Measurements from ENCODE around the gene KIAA1755. TPM values are rescaled to one million over a fixed set of nuclear protein-coding genes. Genes with fewer than 3 reads are reported as not detected.

Gene KIAA1755
- polyA plus RNA-seq, 1 of the 3 experiments (the other 2 are of a cell fraction), result 0.54 TPM

DNA sequence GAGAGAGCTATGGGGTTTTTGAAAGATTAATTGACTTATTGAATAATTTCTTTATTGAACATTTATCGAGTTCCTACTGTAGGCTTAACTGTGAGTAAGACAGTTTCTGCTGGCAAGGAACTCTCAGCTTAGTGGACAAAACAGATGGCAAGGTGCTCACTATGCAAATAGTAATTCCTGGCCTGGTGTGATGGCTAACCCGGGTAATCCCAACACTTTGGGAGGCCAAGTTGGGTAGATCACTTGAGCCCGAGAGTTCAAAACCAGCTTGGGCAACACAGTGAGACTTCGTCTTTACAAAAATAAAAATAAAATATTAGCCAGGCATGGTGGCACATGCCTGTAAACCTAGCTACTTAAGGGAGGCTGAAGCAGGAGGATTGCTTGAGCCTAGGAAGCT is 82.0 kb downstream of the KIAA1755 start:
- WGBS (ENCODE audit: low lambda C conversion rate), result 80% methylated on average over 4 of the region's 4 CpGs
- Histone ChIP-seq H3K36me3 (replicated peaks in 1 of 2; ENCODE audit: control insufficient read depth in 1 of 2, insufficient read depth in 2 of 2, low read length in 1 of 2) (no peaks in the 10 kb centered on the region), H3K4me3 (ENCODE audit: low read depth in 2 of 2, low read length in 1 of 2) (no peak overlapping the region), H3K9me2 (no peaks in the 10 kb centered on the region), H3K9ac (no peak overlapping the region), H3K27me3 (ENCODE audit: insufficient read depth) (no peaks in the 10 kb centered on the region), H3K4me1 (ENCODE audit: control insufficient read depth in 1 of 2, insufficient read depth in 2 of 2, low read depth in 1 of 2, low read length in 1 of 2) (peaks cover 3 to 10% of the 10 kb centered on the region in 2 experiments; a peak in 3 of 4 replicates), H2AFZ (ENCODE audit: low read depth) (no peak overlapping the region), H3K4me2 (no peak overlapping the region), H3K27ac (ENCODE audit: low read depth in 2 of 2, low read length in 1 of 2) (no peak overlapping the region), H3K79me2 (ENCODE audit: insufficient read depth) (no peaks in the 10 kb centered on the region), H3K9me3 (no peaks in the 10 kb centered on the region), H4K20me1 (ENCODE audit: insufficient read depth) (no peaks in the 10 kb centered on the region), H3F3A (replicated peaks; ENCODE audit: insufficient read depth) (peaks cover 12% of the 10 kb centered on the region)
- DNase-seq, result no peak
- ChIA-PET POLR2A (no interaction called here), CTCF (interaction anchor here (0.8 to 1.1 kb wide), 3 partner anchors 14 to 105 kb away, joined by 3 read pairs; partner anchors contain the start of gene TGM2)
- no peak for TF ChIP-seq GATA2 (CRISPR knock-in tag; IDR thresholded peaks at IDR 0.05)
- no peak for TF ChIP-seq RAD21 (IDR thresholded peaks at IDR 0.05; ENCODE audit: low read length)
- no peak for TF ChIP-seq RXRA (IDR thresholded peaks at IDR 0.05; ENCODE audit: borderline replicate concordance, low read depth)

DNA sequence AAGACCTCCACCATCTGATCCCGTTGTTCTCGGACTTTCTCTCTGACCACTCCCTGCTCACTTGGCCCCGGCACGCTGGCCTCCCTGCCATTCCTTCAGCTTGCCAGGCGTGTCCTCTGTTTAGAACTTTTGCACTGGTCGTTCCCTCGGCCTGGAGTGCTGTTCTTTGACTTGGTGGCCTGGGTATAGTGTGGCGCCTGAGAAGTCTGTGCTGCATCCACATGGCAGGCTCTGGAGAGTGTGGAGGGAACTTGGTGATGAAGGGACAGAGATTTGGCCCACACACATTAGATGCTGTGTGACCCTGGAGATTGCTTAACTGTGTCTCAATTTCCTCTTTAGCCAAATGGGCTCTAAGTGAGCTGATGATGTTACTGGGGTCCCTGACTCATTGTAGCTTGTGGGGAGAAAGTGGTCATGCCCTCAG is 82.5 kb downstream of the KIAA1755 start:
- DNase-seq, result no peak
- Histone ChIP-seq H3K9me2 (no peaks in the 10 kb centered on the region), H3K36me3 (replicated peaks in 1 of 2; ENCODE audit: control insufficient read depth in 1 of 2, insufficient read depth in 2 of 2, low read length in 1 of 2) (no peaks in the 10 kb centered on the region), H3K27ac (ENCODE audit: low read depth in 2 of 2, low read length in 1 of 2) (no peak overlapping the region), H3K27me3 (ENCODE audit: insufficient read depth) (no peaks in the 10 kb centered on the region), H3K4me1 (ENCODE audit: control insufficient read depth in 1 of 2, insufficient read depth in 2 of 2, low read depth in 1 of 2, low read length in 1 of 2) (peaks cover 6 to 14% of the 10 kb centered on the region in 2 experiments), H3K9me3 (no peaks in the 10 kb centered on the region), H3K4me2 (no peak overlapping the region), H3F3A (replicated peaks; ENCODE audit: insufficient read depth) (peaks cover 8% of the 10 kb centered on the region), H3K4me3 (ENCODE audit: low read depth in 2 of 2, low read length in 1 of 2) (no peak overlapping the region), H4K20me1 (ENCODE audit: insufficient read depth) (no peaks in the 10 kb centered on the region), H3K9ac (no peak overlapping the region), H3K79me2 (ENCODE audit: insufficient read depth) (no peaks in the 10 kb centered on the region), H2AFZ (ENCODE audit: low read depth) (no peak overlapping the region)
- ChIA-PET POLR2A (no interaction called here), CTCF (interaction anchor here (0.8 to 1.1 kb wide), 3 partner anchors 14 to 105 kb away, joined by 3 read pairs; partner anchors contain the start of gene TGM2)
- TF ChIP-seq, protein P1, sequence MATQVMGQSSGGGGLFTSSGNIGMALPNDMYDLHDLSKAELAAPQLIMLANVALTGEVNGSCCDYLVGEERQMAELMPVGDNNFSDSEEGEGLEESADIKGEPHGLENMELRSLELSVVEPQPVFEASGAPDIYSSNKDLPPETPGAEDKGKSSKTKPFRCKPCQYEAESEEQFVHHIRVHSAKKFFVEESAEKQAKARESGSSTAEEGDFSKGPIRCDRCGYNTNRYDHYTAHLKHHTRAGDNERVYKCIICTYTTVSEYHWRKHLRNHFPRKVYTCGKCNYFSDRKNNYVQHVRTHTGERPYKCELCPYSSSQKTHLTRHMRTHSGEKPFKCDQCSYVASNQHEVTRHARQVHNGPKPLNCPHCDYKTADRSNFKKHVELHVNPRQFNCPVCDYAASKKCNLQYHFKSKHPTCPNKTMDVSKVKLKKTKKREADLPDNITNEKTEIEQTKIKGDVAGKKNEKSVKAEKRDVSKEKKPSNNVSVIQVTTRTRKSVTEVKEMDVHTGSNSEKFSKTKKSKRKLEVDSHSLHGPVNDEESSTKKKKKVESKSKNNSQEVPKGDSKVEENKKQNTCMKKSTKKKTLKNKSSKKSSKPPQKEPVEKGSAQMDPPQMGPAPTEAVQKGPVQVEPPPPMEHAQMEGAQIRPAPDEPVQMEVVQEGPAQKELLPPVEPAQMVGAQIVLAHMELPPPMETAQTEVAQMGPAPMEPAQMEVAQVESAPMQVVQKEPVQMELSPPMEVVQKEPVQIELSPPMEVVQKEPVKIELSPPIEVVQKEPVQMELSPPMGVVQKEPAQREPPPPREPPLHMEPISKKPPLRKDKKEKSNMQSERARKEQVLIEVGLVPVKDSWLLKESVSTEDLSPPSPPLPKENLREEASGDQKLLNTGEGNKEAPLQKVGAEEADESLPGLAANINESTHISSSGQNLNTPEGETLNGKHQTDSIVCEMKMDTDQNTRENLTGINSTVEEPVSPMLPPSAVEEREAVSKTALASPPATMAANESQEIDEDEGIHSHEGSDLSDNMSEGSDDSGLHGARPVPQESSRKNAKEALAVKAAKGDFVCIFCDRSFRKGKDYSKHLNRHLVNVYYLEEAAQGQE (IDR thresholded peaks at IDR 0.05; ENCODE audit: low read depth, low read length), result no peak
- TF ChIP-seq NFIC (IDR thresholded peaks at IDR 0.05; ENCODE audit: borderline replicate concordance), result no peak
- TF ChIP-seq, protein P2, sequence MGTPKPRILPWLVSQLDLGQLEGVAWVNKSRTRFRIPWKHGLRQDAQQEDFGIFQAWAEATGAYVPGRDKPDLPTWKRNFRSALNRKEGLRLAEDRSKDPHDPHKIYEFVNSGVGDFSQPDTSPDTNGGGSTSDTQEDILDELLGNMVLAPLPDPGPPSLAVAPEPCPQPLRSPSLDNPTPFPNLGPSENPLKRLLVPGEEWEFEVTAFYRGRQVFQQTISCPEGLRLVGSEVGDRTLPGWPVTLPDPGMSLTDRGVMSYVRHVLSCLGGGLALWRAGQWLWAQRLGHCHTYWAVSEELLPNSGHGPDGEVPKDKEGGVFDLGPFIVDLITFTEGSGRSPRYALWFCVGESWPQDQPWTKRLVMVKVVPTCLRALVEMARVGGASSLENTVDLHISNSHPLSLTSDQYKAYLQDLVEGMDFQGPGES (IDR thresholded peaks at IDR 0.05; ENCODE audit: low read depth, low read length), result no peak
- TF ChIP-seq JUND (IDR thresholded peaks at IDR 0.05), result no peak
- no peak for TF ChIP-seq TCF12 (IDR thresholded peaks at IDR 0.05)
- TF ChIP-seq SIN3A (IDR thresholded peaks at IDR 0.05; ENCODE audit: borderline replicate concordance, low read depth, low read length), result no peak
- TF ChIP-seq, protein P3, sequence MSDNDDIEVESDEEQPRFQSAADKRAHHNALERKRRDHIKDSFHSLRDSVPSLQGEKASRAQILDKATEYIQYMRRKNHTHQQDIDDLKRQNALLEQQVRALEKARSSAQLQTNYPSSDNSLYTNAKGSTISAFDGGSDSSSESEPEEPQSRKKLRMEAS (IDR thresholded peaks at IDR 0.05; ENCODE audit: low read depth), result no peak
- TF ChIP-seq, protein P4, sequence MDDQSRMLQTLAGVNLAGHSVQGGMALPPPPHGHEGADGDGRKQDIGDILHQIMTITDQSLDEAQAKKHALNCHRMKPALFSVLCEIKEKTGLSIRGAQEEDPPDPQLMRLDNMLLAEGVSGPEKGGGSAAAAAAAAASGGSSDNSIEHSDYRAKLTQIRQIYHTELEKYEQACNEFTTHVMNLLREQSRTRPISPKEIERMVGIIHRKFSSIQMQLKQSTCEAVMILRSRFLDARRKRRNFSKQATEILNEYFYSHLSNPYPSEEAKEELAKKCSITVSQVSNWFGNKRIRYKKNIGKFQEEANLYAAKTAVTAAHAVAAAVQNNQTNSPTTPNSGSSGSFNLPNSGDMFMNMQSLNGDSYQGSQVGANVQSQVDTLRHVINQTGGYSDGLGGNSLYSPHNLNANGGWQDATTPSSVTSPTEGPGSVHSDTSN (IDR thresholded peaks at IDR 0.05), result no peak
- WGBS (ENCODE audit: low lambda C conversion rate), result 91% methylated on average over 8 of the region's 8 CpGs

Data from SK-N-SH (cell line).